Testis (tissue), 2 donors: ENCODE results near the gene ENDOU.

Experiments used
- CTCF ChIP-seq, 3 experiments: fragments of 450-650 bp in 2 of 3; fragments of 200-600 bp in 1 of 3; sonication (generic) in 1 of 3; IDR thresholded peaks; one replicate each; pipeline ENCODE4 v1.5.1; 2016 to 2019; ENCODE audit warnings: antibody characterized with exemption in 3 of 3, mild to moderate bottlenecking in 2 of 3, moderate library complexity in 1 of 3
- POLR2A ChIP-seq: fragments of 450-650 bp; IDR thresholded peaks from one replicate; pipeline ENCODE4 v1.6.1; 2017; ENCODE audit warnings: antibody characterized with exemption, mild to moderate bottlenecking, moderate library complexity

- TF ChIP-seq CTCF (IDR thresholded peaks at IDR 0.05) (no peak), POLR2A (no peak)
Observed at GRCh38 chr12:47687636-47688035, 37.7 kb downstream of the ENDOU start.
